Heart right ventricle (tissue), 16 donors: ENCODE data around the gene MRGPRG. TPM values are rescaled to one million over a fixed set of nuclear protein-coding genes. Genes with fewer than 3 reads are reported as not detected.

Experiments
- ATAC-seq, 8 donors: fragments of 200-7000 bp; cut with Tn5 transposase; one replicate each; pipeline ENCODE4 v1.9.1; 2020; ENCODE audit warnings: mild to moderate bottlenecking in 8 of 8, moderate library complexity in 8 of 8, moderate number of reproducible peaks in 1 of 8
- DNase-seq, 2 donors: peaks; one replicate each; pipeline ENCODE4 v3.0.0-alpha.2; 2020
- H3K27ac ChIP-seq, 10 donors: fragments of 200-600 bp; sonication (generic) in 2 of 10; one replicate each; pipeline versions ENCODE4 v1.5.0 to v1.8.0; 2020 to 2022; ENCODE audit warnings: mild to moderate bottlenecking in 3 of 10
- H3K27me3 ChIP-seq, 7 donors: fragments of 200-600 bp; one replicate each; pipeline ENCODE4 v1.8.0; 2021 to 2022; ENCODE audit warnings: mild to moderate bottlenecking in 2 of 7
- H3K36me3 ChIP-seq, 9 donors: fragments of 200-600 bp; sonication (generic) in 1 of 9; one replicate each; pipeline versions ENCODE4 v1.5.0 to v1.8.0; 2020 to 2022; ENCODE audit warnings: mild to moderate bottlenecking in 2 of 9
- H3K4me1 ChIP-seq, 9 donors: fragments of 200-600 bp; sonication (generic) in 1 of 9; one replicate each; pipeline versions ENCODE4 v1.5.0 to v1.8.0; 2020 to 2022; ENCODE audit warnings: mild to moderate bottlenecking in 4 of 9
- H3K4me3 ChIP-seq, 10 donors: fragments of 200-600 bp; sonication (generic) in 2 of 10; one replicate each; pipeline versions ENCODE4 v1.5.0 to v1.8.0; 2020 to 2022; ENCODE audit warnings: mild to moderate bottlenecking in 7 of 10, moderate library complexity in 2 of 10
- H3K9me3 ChIP-seq, 11 donors: fragments of 200-600 bp in 10 of 11; sonication (generic) in 2 of 11; one replicate each; pipeline versions ENCODE4 v1.5.0 to v1.8.0; 2013 to 2022; ENCODE audit warnings: mild to moderate bottlenecking in 2 of 11, control low read depth in 1 of 11, moderate library complexity in 1 of 11
- CTCF ChIP-seq, 9 donors: fragments of 200-600 bp; sonication (generic) in 2 of 9; IDR thresholded peaks; one replicate each; pipeline versions ENCODE4 v1.5.0 to v1.8.0; 2021 to 2022; ENCODE audit warnings: antibody characterized with exemption in 9 of 9, mild to moderate bottlenecking in 5 of 9, moderate library complexity in 1 of 9
- whole genome bisulfite sequencing, 2 donors: extraction: QIAGEN DNeasy Blood & Tissue Kit; methylation state at CpG; one replicate each; pipeline ENCODE4 v1.1.7; 2013; ENCODE audit warnings: inconsistent platforms in 1 of 2; 5-methylcytosine and 5-hydroxymethylcytosine counted together
- intact Hi-C, 10 donors: fragments of 100-400 bp; cut with DNase I; formaldehyde crosslinking; loops; one replicate each; pipeline versions ENCODE4 v1.11.1 to v1.14.2; 2022
- polyA plus RNA-seq, 2 donors: library from polyadenylated mRNA; stranded (reverse); fragments of 200-250 nt; gene quantifications; one replicate each; pipeline ENCODE4 v1.2.3, GENCODE V29; 2013
- total RNA-seq, 10 donors: library from RNA; stranded (reverse); fragmentation: NEBNext Ultra II Directional in 3 of 10; extraction: Animal tissue kit (Norgen Biotek cat#: 25700) in 3 of 10; gene quantifications; one replicate each; pipeline versions ENCODE4 v1.2.1 to v1.2.4, GENCODE V29; 2021 to 2023
- donor health status: Arrhythmogenic right ventricular cardiomyopathy.
- donor health status: ischemic (EF 13 %, LVEDD 7.1; RV severe dilation, severe dysfunction).
- donor health status: healthy with polysubstance abuse.
- donor health status: DM: no; HTN: yes; CAD: no.
- donor health status: DM: no; HTN: no; CAD: no.
- donor health status: ischemic (EF 25% LVEDD 6.9; RV normal size, moderate dysfunction).
- donor health status: ischemic (EF 25% LVEDD 5.7; RV mildly dilated, moderate dysfunction).
- donor health status: healthy.
- donor health status: DM: yes; HTN: yes; CAD: no.
- donor health status: Ischemic cardiomyopathy.
- donor health status: ischemic (EF 35%, LVEDD 5.7; RV mildly dilated, moderate dysfunction).
- donor health status: nonischemic (EF 11% LVEDD 7.7; RV severe dilation, severe dysfunction).
- donor health status: DM: yes; HTN: yes; CAD: no.
- donor health status: PGD.
- donor health status: ischemic (EF 29% LVEDD 5.4; RV normal size, mild dysfunction).
- donor health status: nonischemic (EF 23%, LVEDD 6.1; RV moderate dilation, normal function).

The MRGPRG gene
- total and polyA plus RNA-seq, 12 donors: not detected

DNA sequence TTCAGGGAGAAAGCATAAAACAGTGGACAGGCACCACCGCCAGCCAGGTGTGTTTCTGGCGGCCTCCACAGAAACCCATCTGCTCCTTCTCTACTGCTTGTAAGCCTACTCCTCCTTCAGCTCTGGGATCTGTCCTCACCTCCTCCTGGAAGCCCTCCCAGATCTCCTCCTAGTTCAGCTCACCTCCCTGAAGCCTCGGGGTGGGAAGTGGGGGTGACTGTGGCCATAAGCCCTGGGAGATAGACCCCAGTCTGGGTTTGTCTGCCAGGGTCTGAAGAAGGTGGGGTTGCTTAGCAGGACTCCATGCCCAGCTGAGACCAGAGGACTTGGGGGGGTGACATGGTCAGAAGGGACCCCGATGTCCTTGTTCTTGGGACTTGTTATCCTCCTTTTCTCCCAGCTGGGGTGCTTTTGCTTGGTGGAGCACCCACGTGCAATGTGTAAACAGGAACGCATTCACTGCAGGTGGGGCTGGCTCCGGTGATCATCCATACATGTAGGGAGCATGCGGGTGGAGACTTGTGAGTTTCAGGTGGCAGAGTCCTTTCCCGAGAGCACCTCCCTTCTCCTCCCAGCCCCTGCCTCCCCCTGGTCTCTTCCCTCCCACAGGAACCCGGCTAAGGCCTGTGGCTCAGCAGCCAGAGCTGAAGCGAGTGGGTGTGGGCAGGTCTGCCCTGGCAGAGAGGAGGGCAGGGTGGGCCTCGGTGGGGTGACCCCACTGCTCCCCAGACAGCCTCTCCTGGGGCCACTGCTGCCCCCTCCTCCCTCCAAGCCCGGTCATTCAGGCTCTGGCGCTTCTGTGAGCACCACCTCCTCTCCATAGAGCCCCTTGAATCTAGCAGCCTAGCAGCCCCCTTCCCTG, 25.9 kb downstream of the MRGPRG start:
- intact Hi-C loops: loop anchor here in 1 of 10 donors (10.0 kb wide), 1 partner anchor 68 kb away; no protein-coding TSS in a partner anchor
- no peak for DNase-seq
- Histone ChIP-seq H3K36me3 (no peaks in the 10 kb centered on the region), H3K4me1 (peaks cover 0 to 6% (median 0%) of the 10 kb centered on the region in 9 donors), H3K4me3 (no peak overlapping the region), H3K27ac (no peak overlapping the region), H3K9me3 (no peaks in the 10 kb centered on the region), H3K27me3 (peaks cover 0 to 11% (median 3%) of the 10 kb centered on the region in 7 donors)
- ATAC-seq: no peak
- WGBS, 2 donors: 87 to 92% methylated on average over 14 of the region's 14 CpGs
- TF ChIP-seq CTCF (IDR thresholded peaks at IDR 0.05): no peak

GRCh38 chr11:3191586-3192324, 26.9 kb downstream of the MRGPRG start:
- no peaks in the 10 kb centered on the region for H3K9me3 ChIP-seq
- DNase-seq (no peak), ATAC-seq (no peak)
- no peak overlapping the region for H3K27ac ChIP-seq
- no peaks in the 10 kb centered on the region for H3K36me3 ChIP-seq
- peaks cover 0 to 6% (median 0%) of the 10 kb centered on the region in 9 donors for H3K4me1 ChIP-seq
- H3K4me3 ChIP-seq: no peak overlapping the region
- peaks cover 0 to 8% (median under 1%) of the 10 kb centered on the region in 7 donors for H3K27me3 ChIP-seq
- TF ChIP-seq CTCF (IDR thresholded peaks at IDR 0.05): no peak
- intact Hi-C loops: loop anchor here in 1 of 10 donors (10.0 kb wide), 1 partner anchor 67 kb away; no protein-coding TSS in a partner anchor
- 91 to 95% methylated on average over 18 to 19 of the region's 19 CpGs for WGBS, 2 donors

DNA sequence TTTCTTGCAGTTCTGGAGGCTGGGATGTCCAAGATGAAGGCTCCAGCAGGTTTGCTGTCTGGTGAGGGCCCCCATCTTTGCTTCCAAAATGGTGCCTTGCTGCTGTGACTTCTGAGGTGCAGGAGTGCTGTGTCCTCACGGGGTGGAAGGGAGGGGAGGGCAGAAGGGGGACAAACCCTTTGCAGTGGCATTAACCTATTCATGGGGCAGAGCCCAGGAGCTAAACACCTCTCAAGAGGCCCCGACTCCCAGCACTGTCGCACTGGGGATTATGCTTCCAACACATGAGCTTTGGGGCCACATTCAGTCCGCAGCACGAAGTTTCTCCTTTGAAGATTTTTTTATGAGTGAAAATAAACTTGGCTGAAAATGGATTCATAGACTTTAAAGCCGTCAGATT, 28.0 kb downstream of the MRGPRG start:
- DNase-seq (no peak), ATAC-seq (no peak)
- Histone ChIP-seq H3K27ac (no peak overlapping the region), H3K4me1 (peaks cover 0 to 6% (median 0%) of the 10 kb centered on the region in 9 donors), H3K4me3 (no peak overlapping the region), H3K27me3 (peaks cover 0 to 7% (median 0%) of the 10 kb centered on the region in 7 donors), H3K9me3 (no peaks in the 10 kb centered on the region), H3K36me3 (no peaks in the 10 kb centered on the region)
- 77 to 84% methylated on average over 6 of the region's 6 CpGs for WGBS, 2 donors
- intact Hi-C loops: loop anchor here in 1 of 10 donors (10.0 kb wide), 1 partner anchor 66 kb away; no protein-coding TSS in a partner anchor
- TF ChIP-seq CTCF (IDR thresholded peaks at IDR 0.05): no peak

DNA sequence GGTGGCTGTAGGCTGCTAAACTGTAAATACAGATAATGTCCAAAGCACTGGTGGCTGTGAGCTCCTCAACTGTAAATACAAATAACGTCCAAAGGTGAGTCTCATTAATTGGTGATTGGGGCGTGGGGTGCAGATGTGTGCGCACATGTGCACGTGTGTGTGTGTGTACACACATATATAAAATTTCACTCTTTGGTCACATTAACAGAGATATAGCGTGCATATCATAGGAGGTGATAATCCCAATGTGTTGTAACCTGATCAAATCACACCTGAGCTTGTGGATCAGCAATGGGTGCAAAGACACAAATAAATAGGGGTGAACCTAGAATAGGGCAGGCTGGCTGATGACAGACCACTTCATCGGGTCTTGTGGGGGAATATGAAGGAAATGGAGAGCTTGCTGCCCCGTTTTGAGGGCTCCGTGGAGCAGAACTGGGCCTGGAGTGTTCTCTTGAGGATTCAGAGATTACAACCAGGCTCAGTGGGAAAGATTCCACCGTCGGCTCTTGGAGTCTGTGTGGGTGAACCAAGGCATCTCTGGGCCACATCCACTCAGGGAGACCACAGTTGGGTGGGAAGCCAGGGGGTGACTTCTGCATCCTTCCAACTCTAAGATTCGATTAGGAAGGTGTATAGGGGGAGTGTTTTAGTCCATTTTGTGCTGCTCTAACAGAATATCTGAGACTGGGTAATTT, 28.6 kb downstream of the MRGPRG start:
- DNase-seq (no peak), ATAC-seq (no peak)
- H3K27me3 ChIP-seq: peaks cover 0 to 5% (median 0%) of the 10 kb centered on the region in 7 donors
- no peak overlapping the region for H3K4me3 ChIP-seq
- no peaks in the 10 kb centered on the region for H3K9me3 ChIP-seq
- H3K4me1 ChIP-seq: peaks cover 0 to under 1% (median 0%) of the 10 kb centered on the region in 9 donors
- H3K27ac ChIP-seq: no peak overlapping the region
- no peak for TF ChIP-seq CTCF (IDR thresholded peaks at IDR 0.05)
- H3K36me3 ChIP-seq: no peaks in the 10 kb centered on the region
- WGBS, 2 donors: 86 to 90% methylated on average over 11 of the region's 11 CpGs
- intact Hi-C loops: loop anchor here in 1 of 10 donors (10.0 kb wide), 1 partner anchor 65 kb away; no protein-coding TSS in a partner anchor
